Breast epithelium (tissue), 4 donors: Measurements from ENCODE around the gene NPHP4. TPM values are rescaled to one million over a fixed set of nuclear protein-coding genes. Genes with fewer than 3 reads are reported as not detected.

ENCODE experiments used
- DNase-seq, 2 donors: peaks; one replicate each; pipeline ENCODE4 v3.0.0-alpha.2; 2019; ENCODE audit warnings: low spot score in 2 of 2
- H3K27ac ChIP-seq, 2 donors: fragments of 200-600 bp; sonication (generic) in 1 of 2; one replicate each; pipeline ENCODE4 v1.5.1; 2016 to 2019; ENCODE audit warnings: mild to moderate bottlenecking in 1 of 2
- H3K27me3 ChIP-seq, 2 donors: fragments of 200-600 bp; sonication (generic) in 1 of 2; one replicate each; pipeline versions ENCODE4 v1.5.1 to v1.6.0; 2017 to 2019; ENCODE audit warnings: control low read depth in 1 of 2, mild to moderate bottlenecking in 1 of 2
- H3K36me3 ChIP-seq: fragments of 200-600 bp; one replicate; pipeline ENCODE4 v1.5.1; 2019
- H3K4me1 ChIP-seq, 2 donors: fragments of 200-600 bp; sonication (generic); one replicate each; pipeline ENCODE4 v1.5.1; 2016 to 2019; ENCODE audit warnings: control low read depth in 1 of 2
- H3K4me3 ChIP-seq, 3 donors: fragments of 200-600 bp; sonication (generic); 1 replicate in 2 of 3; 2 replicates in 1 of 3; pipeline ENCODE4 v1.5.1; 2016 to 2019; ENCODE audit warnings: mild to moderate bottlenecking in 3 of 3, moderate library complexity in 2 of 3
- H3K9me3 ChIP-seq, 2 donors: fragments of 200-600 bp; sonication (generic) in 1 of 2; one replicate each; pipeline ENCODE4 v1.5.1; 2016 to 2019; ENCODE audit warnings: control low read depth in 1 of 2
- POLR2A ChIP-seq: fragments of 450-650 bp; IDR thresholded peaks from one replicate; pipeline ENCODE4 v1.6.1; 2016; ENCODE audit warnings: antibody characterized with exemption, mild to moderate bottlenecking, moderate library complexity
- POLR2AphosphoS5 ChIP-seq, 3 donors: sonication (generic); formaldehyde crosslinking; IDR thresholded peaks; one replicate each; pipeline ENCODE4 v1.6.1; 2017; ENCODE audit warnings: antibody characterized with exemption in 3 of 3
- intact Hi-C: fragments of 100-400 bp; cut with DNase I; formaldehyde crosslinking; loops from one replicate; pipeline ENCODE4 v1.15.1; 2023; ENCODE audit warnings: low total_unique reads
- total RNA-seq, 3 donors: library from RNA; depleted of rRNA; stranded (reverse); fragments of >200 nt; gene quantifications; one replicate each; pipeline ENCODE4 v1.1.0, GENCODE V29; 2016
- TF ChIP-seq, protein P1 (sequence below), 3 donors: fragments of 450-650 bp; IDR thresholded peaks; one replicate each; pipeline ENCODE4 v1.5.1; 2016 to 2017; ENCODE audit warnings: antibody characterized with exemption in 3 of 3, mild to moderate bottlenecking in 3 of 3, moderate library complexity in 3 of 3

NPHP4 gene
- total RNA-seq, 3 donors from 2014 or later: 7.0 to 18.7 (median 18.1) TPM

DNA sequence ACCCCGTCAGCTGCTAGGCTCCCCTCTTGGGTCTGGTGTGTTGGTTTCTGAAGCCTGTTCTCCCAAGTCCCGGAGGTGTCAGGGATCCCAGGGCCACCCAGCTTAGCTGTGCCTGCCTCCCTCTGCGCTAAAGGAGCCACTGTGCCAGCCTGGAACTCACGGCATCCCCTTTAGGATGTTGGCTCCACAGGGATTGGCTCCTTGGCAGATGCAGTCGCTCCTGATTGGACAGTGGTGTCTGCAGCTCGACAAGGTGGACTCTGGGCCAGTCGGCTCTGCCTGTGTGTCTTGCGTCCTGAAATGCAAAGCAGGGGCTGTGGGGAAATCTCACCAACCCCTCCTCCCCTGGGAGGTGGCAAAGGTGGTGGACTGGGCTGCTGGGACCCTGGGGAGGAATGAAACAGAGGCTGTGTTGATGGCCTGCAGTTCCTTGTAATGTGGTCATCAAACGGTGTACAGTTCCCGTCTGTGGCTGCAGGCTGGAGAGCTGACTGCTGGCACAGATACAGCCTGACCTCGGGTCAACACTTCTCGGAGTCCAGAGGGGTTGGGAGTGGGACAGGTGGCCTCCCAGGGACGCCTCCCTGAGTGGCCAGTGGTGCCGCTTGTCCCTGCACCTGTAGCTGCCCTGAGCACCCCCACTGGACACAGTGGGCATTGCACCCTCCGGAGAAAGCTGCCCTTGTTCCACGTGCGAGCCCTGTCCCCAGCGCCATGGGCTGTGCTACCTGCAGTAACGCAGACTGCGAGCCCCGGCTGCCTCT lies 41.9 kb upstream of the NPHP4 start:
- Histone ChIP-seq H3K4me3 (no peak overlapping the region), H3K27ac (no peak overlapping the region), H3K9me3 (no peaks in the 10 kb centered on the region), H3K4me1 (no peaks in the 10 kb centered on the region), H3K36me3 (no peaks in the 10 kb centered on the region), H3K27me3 (no peaks in the 10 kb centered on the region)
- intact Hi-C loops: no loop called here
- DNase-seq: no peak
- TF ChIP-seq POLR2AphosphoS5 (IDR thresholded peaks at IDR 0.05): no peak
- TF ChIP-seq, protein P1, sequence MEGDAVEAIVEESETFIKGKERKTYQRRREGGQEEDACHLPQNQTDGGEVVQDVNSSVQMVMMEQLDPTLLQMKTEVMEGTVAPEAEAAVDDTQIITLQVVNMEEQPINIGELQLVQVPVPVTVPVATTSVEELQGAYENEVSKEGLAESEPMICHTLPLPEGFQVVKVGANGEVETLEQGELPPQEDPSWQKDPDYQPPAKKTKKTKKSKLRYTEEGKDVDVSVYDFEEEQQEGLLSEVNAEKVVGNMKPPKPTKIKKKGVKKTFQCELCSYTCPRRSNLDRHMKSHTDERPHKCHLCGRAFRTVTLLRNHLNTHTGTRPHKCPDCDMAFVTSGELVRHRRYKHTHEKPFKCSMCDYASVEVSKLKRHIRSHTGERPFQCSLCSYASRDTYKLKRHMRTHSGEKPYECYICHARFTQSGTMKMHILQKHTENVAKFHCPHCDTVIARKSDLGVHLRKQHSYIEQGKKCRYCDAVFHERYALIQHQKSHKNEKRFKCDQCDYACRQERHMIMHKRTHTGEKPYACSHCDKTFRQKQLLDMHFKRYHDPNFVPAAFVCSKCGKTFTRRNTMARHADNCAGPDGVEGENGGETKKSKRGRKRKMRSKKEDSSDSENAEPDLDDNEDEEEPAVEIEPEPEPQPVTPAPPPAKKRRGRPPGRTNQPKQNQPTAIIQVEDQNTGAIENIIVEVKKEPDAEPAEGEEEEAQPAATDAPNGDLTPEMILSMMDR (IDR thresholded peaks at IDR 0.05): peak in 2 of 3 donors; percentile 19 to 54

DNA sequence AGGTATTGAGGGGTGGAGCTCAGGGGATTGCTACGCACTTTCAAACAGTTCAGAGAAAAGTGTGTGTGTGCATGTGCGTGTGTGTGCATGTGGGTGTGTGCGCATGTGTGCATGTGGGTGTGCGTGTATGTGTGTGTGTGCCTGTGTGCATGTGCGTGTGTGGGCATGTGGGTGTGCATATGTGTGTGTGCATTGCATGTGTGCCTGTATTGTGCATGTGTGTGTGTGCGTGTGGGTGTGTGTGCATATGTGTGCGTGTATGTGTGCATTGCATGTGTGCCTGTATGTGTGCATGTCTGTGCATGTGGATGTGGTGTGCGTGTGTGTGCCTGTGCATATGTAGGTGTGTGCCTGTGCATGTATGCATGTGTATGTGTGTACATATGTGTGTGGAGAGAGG lies 40.9 kb upstream of the NPHP4 start:
- no peak overlapping the region for H3K4me3 ChIP-seq
- no peak for DNase-seq
- no peaks in the 10 kb centered on the region for H3K27me3 ChIP-seq
- no peaks in the 10 kb centered on the region for H3K36me3 ChIP-seq
- TF ChIP-seq, protein P1 (IDR thresholded peaks at IDR 0.05): no peak
- TF ChIP-seq POLR2A (no peak), POLR2AphosphoS5 (IDR thresholded peaks at IDR 0.05) (no peak)
- H3K9me3 ChIP-seq: no peaks in the 10 kb centered on the region
- intact Hi-C loops: no loop called here
- no peaks in the 10 kb centered on the region for H3K4me1 ChIP-seq
- no peak overlapping the region for H3K27ac ChIP-seq

DNA sequence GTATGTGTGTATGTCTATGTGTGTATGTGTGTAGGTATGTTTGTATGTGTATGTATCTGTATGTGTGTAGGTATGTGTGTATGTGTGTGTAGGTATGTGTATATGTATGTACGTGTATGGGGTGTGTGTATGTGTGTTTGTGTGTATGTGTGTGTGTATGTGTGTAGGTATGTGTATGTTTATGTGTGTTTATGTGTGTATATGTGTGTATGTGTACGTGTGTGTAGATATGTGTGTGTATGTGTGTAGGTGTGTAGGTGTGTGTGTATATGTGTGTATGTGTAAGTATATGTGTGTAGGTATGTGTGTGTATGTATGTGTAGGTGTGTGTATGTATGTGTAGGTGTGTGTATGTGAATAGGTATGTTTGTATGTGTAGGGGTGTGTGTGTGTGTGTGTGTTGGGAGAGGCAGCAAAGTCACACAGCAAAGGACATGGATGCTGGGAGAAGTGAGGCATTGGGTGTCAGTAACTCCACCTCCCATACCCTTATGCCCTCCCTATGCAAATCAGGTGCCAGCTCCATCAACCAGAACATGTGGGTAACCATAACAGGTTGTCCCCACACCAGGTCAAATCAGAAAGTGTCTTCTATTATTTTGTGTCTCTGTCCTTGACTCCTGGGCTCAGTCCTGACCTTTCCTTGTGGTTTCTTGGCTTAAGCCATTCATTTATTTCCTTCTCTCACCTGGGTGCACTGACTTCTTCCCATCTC lies 38.5 kb upstream of the NPHP4 start:
- Histone ChIP-seq H3K9me3 (no peaks in the 10 kb centered on the region), H3K4me3 (no peak overlapping the region), H3K4me1 (no peaks in the 10 kb centered on the region), H3K27ac (no peak overlapping the region), H3K27me3 (no peaks in the 10 kb centered on the region), H3K36me3 (no peaks in the 10 kb centered on the region)
- no peak for TF ChIP-seq POLR2AphosphoS5 (IDR thresholded peaks at IDR 0.05)
- no peak for TF ChIP-seq POLR2A
- TF ChIP-seq, protein P1 (IDR thresholded peaks at IDR 0.05): no peak
- no peak for DNase-seq
- intact Hi-C loops: no loop called here

DNA sequence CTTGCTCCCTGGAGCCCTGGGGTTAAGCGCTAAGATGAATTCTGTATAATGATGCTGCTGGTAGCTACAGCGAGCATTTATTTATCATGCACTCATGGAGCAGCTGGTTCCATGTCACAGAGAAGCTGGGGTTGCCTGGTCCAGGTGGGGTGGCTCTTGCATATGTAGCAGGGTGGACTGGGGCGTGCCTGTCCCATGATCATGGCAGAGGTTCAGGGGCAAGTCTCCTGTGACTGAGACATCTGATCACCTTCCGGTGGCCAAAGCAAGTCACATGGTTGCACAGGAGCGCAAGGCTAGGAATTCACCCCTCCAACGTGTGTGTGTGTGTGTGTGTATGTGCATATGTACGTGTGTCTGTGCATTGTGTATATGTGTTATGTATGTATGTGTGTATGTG lies 37.9 kb upstream of the NPHP4 start:
- H3K27me3 ChIP-seq: no peaks in the 10 kb centered on the region
- H3K9me3 ChIP-seq: no peaks in the 10 kb centered on the region
- H3K36me3 ChIP-seq: no peaks in the 10 kb centered on the region
- intact Hi-C loops: no loop called here
- TF ChIP-seq POLR2AphosphoS5 (IDR thresholded peaks at IDR 0.05): no peak
- no peak for TF ChIP-seq POLR2A
- TF ChIP-seq, protein P1 (IDR thresholded peaks at IDR 0.05): no peak
- H3K4me1 ChIP-seq: no peaks in the 10 kb centered on the region
- H3K27ac ChIP-seq: no peak overlapping the region
- DNase-seq: no peak
- no peak overlapping the region for H3K4me3 ChIP-seq

DNA sequence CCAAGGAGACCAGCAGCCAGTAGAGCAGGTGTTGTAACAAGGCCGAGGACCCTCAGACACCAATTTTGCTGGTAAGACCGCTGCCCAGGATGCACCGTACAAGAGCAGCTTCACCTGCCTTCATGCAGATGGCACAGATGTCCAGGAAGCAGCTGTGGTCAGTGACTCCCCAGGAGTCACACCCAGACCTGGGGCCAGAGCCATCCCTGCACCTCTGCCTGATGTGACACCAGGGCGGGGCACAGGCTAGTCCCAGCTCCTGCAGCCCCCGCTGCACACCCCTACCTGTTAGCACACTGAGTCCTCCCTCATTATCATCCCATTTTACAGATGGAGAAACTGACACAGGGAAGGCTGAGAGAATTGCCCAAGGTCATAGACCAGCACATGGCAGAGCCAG lies 37.1 kb upstream of the NPHP4 start:
- no peak overlapping the region for H3K27ac ChIP-seq
- DNase-seq: no peak
- H3K4me1 ChIP-seq: no peaks in the 10 kb centered on the region
- H3K9me3 ChIP-seq: no peaks in the 10 kb centered on the region
- TF ChIP-seq POLR2AphosphoS5 (IDR thresholded peaks at IDR 0.05) (no peak), POLR2A (no peak)
- TF ChIP-seq, protein P1 (IDR thresholded peaks at IDR 0.05): no peak
- intact Hi-C loops: loop anchor here (5.0 kb wide), 1 partner anchor 642 kb away; no protein-coding TSS in a partner anchor
- H3K4me3 ChIP-seq: no peak overlapping the region
- H3K27me3 ChIP-seq: no peaks in the 10 kb centered on the region
- no peaks in the 10 kb centered on the region for H3K36me3 ChIP-seq
